Measurements from ENCODE around the gene BEND2.

The BEND2 gene

GRCh38 chrX:18136816-18137215 lies 83.9 kb downstream of the BEND2 start:
- DNase-seq (ENCODE audit: low read depth in 2 of 2), result no peak

DNA sequence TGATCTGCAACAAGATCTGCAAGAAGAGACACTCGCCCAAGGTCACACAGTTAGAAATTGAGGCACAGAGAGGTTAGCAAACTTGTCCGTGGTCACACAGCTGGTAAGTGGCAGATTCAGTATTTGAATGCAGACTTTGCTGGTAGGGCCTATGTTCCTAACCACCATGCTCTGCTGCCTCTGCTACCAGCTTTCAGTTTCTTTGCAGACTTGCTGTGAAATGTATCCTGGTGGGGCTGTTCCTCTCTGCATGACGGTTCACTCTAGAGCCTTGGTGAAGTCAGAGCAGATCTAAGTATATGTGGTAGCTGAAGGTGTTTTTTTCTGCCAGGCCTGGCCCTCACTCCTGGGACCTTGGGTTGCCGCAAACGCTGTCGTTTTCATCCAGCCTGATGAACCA lies 87.1 kb downstream of the BEND2 start:
- no peak for DNase-seq (ENCODE audit: low read depth in 2 of 2)

- DNase-seq (ENCODE audit: low read depth in 2 of 2), result no peak
Observed at GRCh38 chrX:18129690-18130089, 91.0 kb downstream of the BEND2 start.

DNA sequence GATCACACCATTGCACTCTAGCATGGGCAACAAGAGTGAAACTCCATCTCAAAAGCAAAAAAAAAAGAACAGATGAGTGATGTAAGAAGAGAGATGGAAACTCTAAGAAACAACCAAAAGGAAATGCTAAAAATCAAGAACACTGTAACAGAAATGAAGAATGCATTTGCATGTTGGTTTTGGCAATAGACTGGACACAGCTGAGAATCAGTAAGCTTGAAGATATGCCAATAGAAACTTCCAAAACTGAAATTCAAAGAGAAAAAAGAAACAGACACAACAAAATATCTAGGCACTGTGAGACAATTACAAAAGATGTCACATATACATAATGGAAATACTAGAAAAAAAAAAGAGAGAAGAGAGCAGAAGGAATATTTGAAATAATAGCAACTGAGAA lies 93.7 kb downstream of the BEND2 start:
- no peak for DNase-seq (ENCODE audit: low read depth in 2 of 2)

GRCh38 chrX:18119856-18120255 lies 100.8 kb downstream of the BEND2 start:
- no peak for DNase-seq (ENCODE audit: low read depth in 2 of 2)
